GM21360 (cell line): ENCODE measurements around the gene HSH2D.

Experiments used
- ATAC-seq: cut with Tn5 transposase; IDR thresholded peaks from one replicate; pipeline ENCODE4 v1.9.1; 2021; ENCODE audit warnings: mild to moderate bottlenecking, moderate library complexity; ENCODE audit not compliant: unreplicated experiment

Gene HSH2D

DNA sequence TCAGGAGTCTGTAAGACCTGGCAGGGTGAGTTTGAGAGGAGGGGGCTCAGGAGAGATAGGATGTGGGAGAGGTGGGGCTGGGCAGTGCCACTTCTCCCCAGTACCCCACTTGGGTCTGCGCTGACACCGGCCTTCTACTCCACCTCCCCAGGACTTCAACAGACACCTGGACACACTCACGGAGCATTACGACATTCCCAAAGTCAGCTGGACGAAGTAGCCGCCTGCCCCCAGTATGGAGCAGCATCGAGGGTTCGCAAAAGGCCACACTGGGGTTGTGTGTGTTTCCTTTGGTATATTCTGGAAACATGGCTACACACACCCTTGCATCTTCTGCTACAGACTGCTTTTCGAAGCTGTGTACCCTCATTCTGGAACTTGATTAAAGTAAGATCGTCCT lies 47.3 kb downstream of the HSH2D start:
- ATAC-seq, result no peak

DNA sequence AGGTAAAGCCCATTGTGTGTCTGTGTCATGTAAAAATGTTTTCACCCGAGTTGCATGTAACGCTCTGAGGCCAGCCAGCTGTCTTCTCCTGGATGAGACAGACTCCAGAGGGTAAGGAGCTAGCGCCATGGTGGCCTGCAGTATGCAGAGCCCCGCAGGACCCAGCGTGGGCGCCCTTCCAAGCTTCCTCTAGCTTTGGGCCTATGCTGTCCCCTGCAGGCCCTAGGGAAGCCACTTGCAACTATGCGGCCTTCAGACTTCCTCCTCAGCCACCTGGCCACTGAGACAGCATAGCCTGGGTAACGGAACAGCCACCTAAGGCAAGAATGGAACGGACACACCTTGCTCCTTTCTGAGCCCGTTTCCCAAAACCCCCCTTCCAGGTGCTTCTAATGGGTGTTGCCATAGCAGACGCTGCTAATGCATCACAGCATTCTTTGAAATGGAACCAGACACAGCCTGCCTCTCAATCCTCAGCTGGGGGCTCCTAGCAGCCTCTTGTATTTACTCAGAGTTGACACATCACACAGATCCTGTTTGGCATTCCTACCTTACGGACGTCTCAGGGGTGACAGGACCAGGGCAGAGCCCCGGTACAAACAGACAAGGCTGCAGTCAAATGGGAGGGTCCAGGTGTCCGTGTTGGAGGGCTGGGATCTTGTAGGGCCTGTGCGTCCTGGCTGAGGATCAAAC lies 47.9 kb downstream of the HSH2D start:
- ATAC-seq, result no peak

- no peak for ATAC-seq
Measured at GRCh38 chr19:16193466-16193865, 50.0 kb downstream of the HSH2D start.

GRCh38 chr19:16197188-16197621 lies 53.7 kb downstream of the HSH2D start:
- ATAC-seq, result no peak

DNA sequence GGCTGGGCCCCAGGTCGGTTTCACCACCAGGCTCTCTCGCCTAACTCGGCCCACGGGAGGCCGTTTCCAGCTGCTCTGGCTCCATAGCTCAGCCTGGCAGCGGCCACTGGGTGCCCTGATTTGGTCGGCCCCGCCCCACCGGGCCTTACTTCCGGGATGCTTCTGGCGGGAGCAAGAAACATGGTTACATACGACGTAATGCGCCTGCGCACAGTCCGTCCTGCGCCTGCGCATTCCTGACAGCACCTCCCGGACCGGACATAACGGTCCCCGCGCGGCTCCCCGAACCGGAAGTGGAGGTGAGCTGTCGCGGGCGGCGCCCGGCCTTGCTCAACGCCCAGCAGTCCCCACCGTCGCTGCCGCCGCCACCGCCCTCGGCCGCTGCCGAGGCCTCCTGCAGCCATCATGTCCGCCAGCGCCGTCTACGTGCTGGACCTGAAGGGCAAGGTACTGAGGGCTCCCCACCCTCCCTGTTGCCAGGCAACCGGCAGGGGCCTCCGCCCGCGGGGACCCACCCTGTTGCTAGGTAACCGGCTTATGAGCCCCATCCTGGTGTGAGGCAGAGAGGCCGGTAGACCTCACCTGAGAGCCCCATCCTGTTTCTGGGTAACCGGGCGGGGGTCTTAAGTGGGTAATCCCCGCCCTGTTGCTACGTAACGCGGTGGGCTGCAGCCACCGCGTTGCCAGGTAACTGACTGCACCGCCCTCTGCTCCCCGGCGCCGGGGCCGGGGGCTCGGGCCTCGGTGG lies 54.3 kb downstream of the HSH2D start, which contains the start of gene AP1M1:
TSS of gene AP1M1 (plus strand) at position 290 of the 748 bp plus-strand sequence. CDS start at position 406, 116 bp downstream.
- peak; percentile 69 for ATAC-seq

- ATAC-seq, result no peak
Measured at GRCh38 chr19:16198370-16198651, 54.8 kb downstream of the HSH2D start.

DNA sequence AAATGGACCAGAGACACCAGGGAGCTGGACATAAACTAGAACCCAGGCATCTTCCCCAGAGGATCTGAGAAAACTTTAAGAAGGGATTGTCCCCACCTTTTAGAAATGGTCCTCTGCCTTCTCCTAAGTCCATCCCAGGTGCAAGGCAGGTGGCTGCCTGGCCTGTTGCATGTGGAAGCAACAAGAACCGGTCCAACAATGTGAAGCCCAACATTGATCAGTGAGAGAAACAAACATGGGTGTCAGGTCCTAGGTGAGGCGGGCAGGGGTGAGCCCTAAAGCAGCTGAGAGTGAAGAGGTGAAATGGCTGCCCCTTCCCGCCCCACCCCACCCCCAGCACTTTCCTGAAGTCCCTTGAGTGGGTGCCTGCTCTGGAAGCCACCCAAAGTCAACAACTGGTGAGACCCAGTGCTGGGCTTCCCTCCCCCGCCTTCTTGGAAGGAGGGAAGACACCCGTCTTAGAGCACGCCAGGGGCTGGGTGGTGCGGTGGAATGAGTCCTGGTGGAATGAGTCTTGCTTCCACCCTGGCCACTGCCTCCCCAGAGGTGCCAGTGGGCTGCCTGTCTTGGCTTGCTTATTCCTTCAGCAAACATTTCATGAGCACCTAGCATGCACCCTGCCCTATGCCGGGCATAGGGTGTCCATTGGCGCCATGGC lies 55.9 kb downstream of the HSH2D start:
- no peak for ATAC-seq

DNA sequence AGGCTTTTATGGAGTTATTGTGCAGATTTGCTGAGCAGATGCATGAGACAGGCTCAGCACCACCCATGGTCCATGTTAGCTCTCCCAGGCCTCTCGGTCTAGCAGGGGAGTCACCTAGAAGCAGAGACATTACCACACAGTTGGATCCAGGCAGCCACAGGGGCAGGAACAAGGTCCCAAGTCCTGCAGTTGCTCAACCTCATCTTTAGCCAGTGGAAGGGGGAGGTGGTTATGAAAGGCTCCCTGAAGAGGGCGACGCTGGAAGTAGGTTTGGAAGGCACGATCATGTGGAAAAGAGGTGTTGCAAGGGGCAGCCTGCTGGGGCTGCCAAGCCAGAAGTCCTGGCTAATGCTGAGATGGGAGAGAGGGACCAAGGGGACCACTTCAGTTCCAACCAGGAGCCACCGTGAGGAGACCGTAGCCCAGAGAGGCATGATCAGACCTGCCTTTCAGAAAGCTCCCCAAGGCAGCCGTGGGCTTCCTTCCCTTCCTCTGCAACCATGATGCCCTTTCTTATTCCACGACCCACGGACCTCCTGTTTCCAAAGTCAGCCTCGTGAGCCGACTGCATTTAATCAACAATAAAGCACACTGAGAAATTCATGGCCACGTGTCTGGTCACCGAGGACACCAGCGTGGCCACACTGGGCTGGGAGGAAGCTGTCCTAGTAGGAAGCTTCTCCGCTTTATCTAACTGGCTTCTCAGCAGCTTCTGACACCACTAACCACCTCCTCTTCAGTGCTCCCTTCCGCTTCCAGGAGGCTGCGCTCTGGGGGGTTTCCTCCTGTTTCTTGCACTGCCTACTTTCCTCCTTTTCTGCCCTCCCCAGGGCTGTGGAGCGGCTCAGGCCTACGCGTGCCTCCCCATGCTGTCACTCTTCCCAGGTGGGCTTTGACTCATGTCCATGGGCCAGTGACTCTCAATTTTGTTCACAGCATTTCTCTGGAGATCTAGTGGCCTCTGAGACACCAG lies 56.8 kb downstream of the HSH2D start:
- no peak for ATAC-seq

- ATAC-seq, result no peak
Measured at GRCh38 chr19:16201011-16201391, 57.5 kb downstream of the HSH2D start.

- no peak for ATAC-seq
Measured at GRCh38 chr19:16202320-16203255, 59.1 kb downstream of the HSH2D start.

DNA sequence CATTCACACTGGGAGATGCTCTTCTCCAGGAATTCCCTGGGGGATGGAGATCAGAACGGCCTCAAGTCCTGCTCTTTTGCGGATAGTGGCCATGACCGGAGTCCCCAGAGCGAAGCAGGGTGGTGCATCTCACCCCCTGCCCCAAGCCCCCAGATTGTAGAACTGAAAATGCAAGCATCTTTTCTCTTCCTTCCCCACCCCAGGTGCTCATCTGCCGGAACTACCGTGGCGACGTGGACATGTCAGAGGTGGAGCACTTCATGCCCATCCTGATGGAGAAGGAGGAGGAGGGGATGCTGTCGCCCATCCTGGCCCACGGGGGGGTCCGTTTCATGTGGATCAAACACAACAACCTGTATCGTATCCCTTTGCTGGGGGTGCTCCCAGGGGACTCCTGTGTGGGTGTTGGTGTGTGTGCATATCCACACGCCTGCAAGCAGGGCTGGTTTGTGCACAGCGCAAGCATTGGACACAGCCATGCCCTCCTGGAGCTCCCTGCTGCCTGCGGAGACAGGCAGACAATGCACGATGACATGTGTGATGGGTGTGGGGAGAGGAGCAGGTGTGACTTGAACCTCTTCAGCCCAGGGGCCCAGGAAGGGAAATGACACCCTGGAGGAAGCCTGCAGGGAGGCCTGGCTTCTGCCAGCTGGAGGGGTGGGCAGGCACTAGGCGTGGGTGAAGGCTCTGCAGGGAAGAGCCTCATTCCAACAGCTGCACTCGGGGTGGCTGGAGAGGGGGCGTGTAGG lies 59.9 kb downstream of the HSH2D start:
- no peak for ATAC-seq

GRCh38 chr19:16204005-16204294 lies 60.5 kb downstream of the HSH2D start:
- no peak for ATAC-seq

DNA sequence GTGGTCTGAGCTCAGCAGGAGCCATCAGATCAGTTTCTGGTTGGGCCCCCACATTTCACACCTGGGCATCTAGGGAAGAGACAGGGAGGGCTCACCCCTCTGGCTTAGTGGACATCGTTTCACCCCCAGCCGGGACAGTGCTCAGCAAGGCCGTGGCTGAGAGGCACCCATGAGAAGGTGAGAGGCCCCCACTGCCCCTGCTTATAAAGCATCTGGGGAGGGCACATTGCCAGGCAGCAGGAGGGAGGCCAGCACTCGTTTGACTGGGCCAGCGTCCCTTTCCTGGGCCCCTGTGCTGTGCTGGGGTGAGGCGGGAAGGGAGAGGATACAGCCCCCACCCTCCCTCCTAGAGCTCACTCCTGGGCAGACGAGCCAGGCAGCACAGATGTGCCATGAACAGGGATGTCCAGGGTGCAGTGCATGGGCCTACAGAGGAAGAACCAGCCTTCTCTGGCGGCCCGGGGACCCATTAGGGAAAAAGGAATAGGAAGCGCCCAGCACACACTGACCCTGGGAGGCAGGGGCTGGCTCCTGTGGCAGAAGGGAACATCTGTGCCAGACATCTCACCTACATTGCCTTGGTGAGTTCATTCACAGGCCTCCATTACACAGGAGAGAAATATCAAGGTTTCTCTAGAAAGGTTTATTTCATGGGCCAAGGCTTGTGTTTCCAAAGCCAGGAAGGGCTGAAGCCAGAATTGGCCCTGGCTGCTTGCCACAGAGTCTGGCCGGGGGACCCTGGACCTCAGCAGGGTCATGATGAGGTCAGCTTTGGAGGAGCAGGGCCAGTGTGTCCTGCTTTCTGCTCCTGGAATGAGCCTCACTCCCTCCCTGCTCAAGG lies 61.9 kb downstream of the HSH2D start:
- no peak for ATAC-seq

DNA sequence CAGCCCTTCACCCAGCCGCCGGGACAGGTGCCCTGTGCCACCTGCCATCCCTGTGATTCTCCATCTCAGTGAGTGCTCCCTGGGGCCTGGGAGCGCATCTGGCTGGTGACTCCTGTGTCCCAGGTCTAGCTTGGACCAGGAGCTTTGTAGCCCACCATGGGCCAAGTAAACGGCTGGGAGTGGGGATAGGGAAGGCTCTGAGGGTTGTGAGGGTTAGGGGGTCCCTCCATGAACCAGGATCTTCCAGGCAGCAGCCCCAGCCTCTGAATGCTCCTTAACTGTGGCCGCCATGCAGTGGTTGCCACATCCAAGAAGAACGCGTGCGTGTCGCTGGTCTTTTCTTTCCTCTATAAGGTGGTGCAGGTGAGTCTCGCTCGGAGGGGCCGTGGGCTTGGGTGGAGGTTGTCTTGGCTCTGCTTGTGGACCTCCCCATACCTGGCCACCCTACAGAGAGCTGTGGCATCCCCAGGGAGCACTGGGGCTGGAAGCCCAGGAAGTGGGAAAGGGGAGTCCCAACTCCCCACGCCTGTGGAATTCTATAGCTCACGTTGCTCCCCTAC lies 62.6 kb downstream of the HSH2D start:
- no peak for ATAC-seq

DNA sequence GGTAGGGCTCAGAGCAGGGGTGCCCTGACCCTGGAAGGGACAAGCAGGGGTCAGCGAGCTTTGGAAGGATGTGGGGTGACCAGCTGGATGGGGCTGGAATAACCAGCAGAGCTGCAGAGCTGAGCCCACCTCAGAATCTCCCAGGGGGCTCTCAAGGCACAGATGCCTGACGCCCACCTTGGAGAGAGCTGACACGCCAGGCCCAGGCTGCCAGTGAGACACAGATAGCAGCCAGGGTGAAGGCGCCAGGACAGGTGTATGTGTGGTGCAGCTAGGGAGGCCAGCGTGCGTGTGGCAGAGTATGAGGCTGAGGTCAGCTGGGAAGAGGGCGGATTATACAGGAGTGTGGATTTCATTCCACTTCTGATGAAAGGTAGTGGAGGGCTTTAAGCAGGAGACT lies 63.2 kb downstream of the HSH2D start:
- no peak for ATAC-seq

- no peak for ATAC-seq
Measured at GRCh38 chr19:16207063-16207462, 63.6 kb downstream of the HSH2D start.

DNA sequence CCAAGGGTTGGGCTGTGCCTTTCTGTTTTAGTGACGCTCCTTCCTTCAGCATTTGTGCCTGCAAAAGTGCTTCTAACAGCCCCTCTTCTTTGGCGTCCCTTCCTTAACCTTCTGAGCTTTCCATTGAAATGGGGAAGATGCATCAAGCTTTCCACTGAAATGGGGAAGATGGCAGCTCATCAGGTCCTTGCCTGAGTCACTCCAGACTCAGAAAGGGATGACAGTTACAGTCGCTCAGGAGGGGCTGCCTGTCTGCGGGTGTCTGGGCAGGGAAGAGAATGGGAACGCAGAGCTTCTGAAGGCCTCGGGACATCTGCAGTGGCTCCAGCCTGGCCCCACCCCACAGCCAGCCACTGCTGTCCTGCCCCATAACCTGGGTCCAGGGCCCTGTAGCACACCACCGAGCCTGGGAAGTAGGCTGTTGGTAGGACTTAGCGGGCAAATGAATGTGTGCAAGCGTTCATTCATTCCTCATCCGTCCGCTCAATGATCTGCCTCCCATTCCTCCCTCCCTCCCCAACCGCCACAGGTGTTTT lies 64.1 kb downstream of the HSH2D start:
- ATAC-seq, result no peak
